Stimulated activated CD8-positive, alpha-beta memory T cell treated with anti-CD3 and anti-CD28 coated beads, Interleukin-15, amount 100 ng/mL, for 24 hours (primary cell): ENCODE data around the gene ANKRD22.
"Not testable (repeated sequence)": the region's sequence is repeated elsewhere in the genome, so short reads cannot be mapped to it uniquely, and the experiment has no call there.

Experiments
- DNase-seq: peaks from one replicate; pipeline ENCODE4 v3.0.0-alpha.2; 2020; ENCODE audit warnings: low read depth

The ANKRD22 gene

GRCh38 chr10:88877298-88877697 is 25.7 kb upstream of the ANKRD22 start:
- no peak for DNase-seq

- DNase-seq, result no peak
These were observed 23.4 kb upstream of the ANKRD22 start for GRCh38 chr10:88875081-88875480.

- DNase-seq, result no peak
These were observed 22.6 kb upstream of the ANKRD22 start for GRCh38 chr10:88874281-88874680.

- no peak for DNase-seq
These were observed 22.1 kb upstream of the ANKRD22 start for GRCh38 chr10:88873757-88874156.

GRCh38 chr10:88870089-88870488 is 18.4 kb upstream of the ANKRD22 start:
- no peak for DNase-seq

- no peak for DNase-seq
These were observed 14.8 kb upstream of the ANKRD22 start for GRCh38 chr10:88866454-88866853.

- DNase-seq, result no peak
These were observed 13.7 kb upstream of the ANKRD22 start for GRCh38 chr10:88865281-88865876.

- no peak for DNase-seq
These were observed 9.4 kb upstream of the ANKRD22 start for GRCh38 chr10:88861036-88861435.

GRCh38 chr10:88858491-88858890 is 6.8 kb upstream of the ANKRD22 start:
- no peak for DNase-seq

- no peak for DNase-seq
These were observed 6.2 kb upstream of the ANKRD22 start for GRCh38 chr10:88857831-88858230.

GRCh38 chr10:88854684-88855083 is 3.0 kb upstream of the ANKRD22 start:
- no peak for DNase-seq

- DNase-seq, result no peak
These were observed 1.7 kb upstream of the ANKRD22 start for GRCh38 chr10:88853155-88853881.

GRCh38 chr10:88852327-88852726 is 683 bp upstream of the ANKRD22 start:
- DNase-seq, result no peak

- no peak for DNase-seq
These were observed 932 bp downstream of the ANKRD22 start for GRCh38 chr10:88850712-88851111.

- no peak for DNase-seq
These were observed 2.4 kb downstream of the ANKRD22 start for GRCh38 chr10:88849234-88849633.

- DNase-seq, result no peak
These were observed 3.1 kb downstream of the ANKRD22 start for GRCh38 chr10:88848499-88848898.

- DNase-seq, result no peak
These were observed 8.5 kb downstream of the ANKRD22 start for GRCh38 chr10:88843171-88843570.

- no peak for DNase-seq
These were observed 10.1 kb downstream of the ANKRD22 start for GRCh38 chr10:88841316-88842111.

GRCh38 chr10:88840881-88841280 is 10.8 kb downstream of the ANKRD22 start:
- no peak for DNase-seq

- no peak for DNase-seq
These were observed 11.5 kb downstream of the ANKRD22 start for GRCh38 chr10:88840104-88840503.

- no peak for DNase-seq
These were observed 12.8 kb downstream of the ANKRD22 start for GRCh38 chr10:88838766-88839350.

GRCh38 chr10:88837632-88838031 is 14.0 kb downstream of the ANKRD22 start:
- DNase-seq, result not testable (repeated sequence)

GRCh38 chr10:88835910-88836221 is 15.8 kb downstream of the ANKRD22 start:
- no peak for DNase-seq
